Neutrophil (primary cell): Measurements from ENCODE around the gene IL17REL.

Source experiments
- H3K27ac ChIP-seq: fragments of 200-600 bp; sonication (generic); 2 replicates; pipeline ENCODE4 v1.5.1; 2016; ENCODE audit warnings: mild to moderate bottlenecking, moderate library complexity
- H3K27me3 ChIP-seq: fragments of 200-600 bp; sonication (generic); 2 replicates; pipeline ENCODE4 v1.6.0; 2016; ENCODE audit warnings: mild to moderate bottlenecking
- H3K36me3 ChIP-seq: fragments of 200-600 bp; sonication (generic); 2 replicates; pipeline ENCODE4 v1.5.1; 2017
- H3K4me1 ChIP-seq, 2 experiments: fragments of 200-600 bp in 1 of 2; sonication (generic) in 1 of 2; 1 replicate in 1 of 2; 2 replicates in 1 of 2; pipeline versions ENCODE4 v1.5.1 to v1.6.1; 2013 to 2016; ENCODE audit warnings: low read depth in 1 of 2, low read length in 1 of 2, mild to moderate bottlenecking in 1 of 2, moderate library complexity in 1 of 2; ENCODE audit not compliant: control insufficient read depth in 1 of 2, insufficient read depth in 1 of 2
- H3K4me3 ChIP-seq, 2 experiments: fragments of 200-600 bp in 1 of 2; sonication (generic) in 1 of 2; 1 replicate in 1 of 2; 2 replicates in 1 of 2; pipeline ENCODE4 v1.5.1; 2013 to 2016; ENCODE audit warnings: low read depth in 1 of 2, low read length in 1 of 2, mild to moderate bottlenecking in 1 of 2, moderate library complexity in 1 of 2
- H3K9me3 ChIP-seq: fragments of 200-600 bp; sonication (generic); 2 replicates; pipeline ENCODE4 v1.5.1; 2016
- TF ChIP-seq, protein P1 (sequence below): fragments of 200-600 bp; sonication (generic); IDR thresholded peaks from 2 replicates; pipeline ENCODE4 v1.5.1; 2016; ENCODE audit warnings: antibody characterized with exemption

The IL17REL gene

DNA sequence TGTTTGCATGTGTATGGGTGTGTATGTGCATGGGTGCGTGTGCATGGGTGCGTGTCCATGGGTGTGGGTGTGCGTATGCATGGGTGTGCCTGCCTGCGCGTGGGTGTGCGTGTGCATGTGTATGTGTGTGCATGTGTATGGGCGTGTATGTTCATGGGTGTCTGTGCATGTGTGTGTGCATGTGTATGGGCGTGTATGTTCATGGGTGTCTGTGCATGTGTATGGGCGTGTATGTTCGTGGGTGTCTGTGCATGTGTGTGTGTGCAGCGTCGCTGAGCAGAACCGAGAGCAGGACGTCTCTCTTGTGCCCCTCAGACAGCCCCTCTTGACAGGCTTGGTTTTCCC is 13.9 kb downstream of the IL17REL start:
- no peak overlapping the region for H3K4me3 ChIP-seq
- H3K27me3 ChIP-seq: peaks cover 44% of the 10 kb centered on the region
- TF ChIP-seq, protein P1, sequence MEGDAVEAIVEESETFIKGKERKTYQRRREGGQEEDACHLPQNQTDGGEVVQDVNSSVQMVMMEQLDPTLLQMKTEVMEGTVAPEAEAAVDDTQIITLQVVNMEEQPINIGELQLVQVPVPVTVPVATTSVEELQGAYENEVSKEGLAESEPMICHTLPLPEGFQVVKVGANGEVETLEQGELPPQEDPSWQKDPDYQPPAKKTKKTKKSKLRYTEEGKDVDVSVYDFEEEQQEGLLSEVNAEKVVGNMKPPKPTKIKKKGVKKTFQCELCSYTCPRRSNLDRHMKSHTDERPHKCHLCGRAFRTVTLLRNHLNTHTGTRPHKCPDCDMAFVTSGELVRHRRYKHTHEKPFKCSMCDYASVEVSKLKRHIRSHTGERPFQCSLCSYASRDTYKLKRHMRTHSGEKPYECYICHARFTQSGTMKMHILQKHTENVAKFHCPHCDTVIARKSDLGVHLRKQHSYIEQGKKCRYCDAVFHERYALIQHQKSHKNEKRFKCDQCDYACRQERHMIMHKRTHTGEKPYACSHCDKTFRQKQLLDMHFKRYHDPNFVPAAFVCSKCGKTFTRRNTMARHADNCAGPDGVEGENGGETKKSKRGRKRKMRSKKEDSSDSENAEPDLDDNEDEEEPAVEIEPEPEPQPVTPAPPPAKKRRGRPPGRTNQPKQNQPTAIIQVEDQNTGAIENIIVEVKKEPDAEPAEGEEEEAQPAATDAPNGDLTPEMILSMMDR: no peak
- peaks cover 3 to 10% of the 10 kb centered on the region in 2 experiments for H3K4me1 ChIP-seq
- H3K9me3 ChIP-seq: no peaks in the 10 kb centered on the region
- H3K27ac ChIP-seq: no peak overlapping the region
- H3K36me3 ChIP-seq: no peaks in the 10 kb centered on the region

- Histone ChIP-seq H3K27ac (no peak overlapping the region), H3K4me3 (no peak overlapping the region), H3K27me3 (peaks cover 43% of the 10 kb centered on the region), H3K9me3 (no peaks in the 10 kb centered on the region), H3K36me3 (no peaks in the 10 kb centered on the region), H3K4me1 (peaks cover 3 to 10% of the 10 kb centered on the region in 2 experiments)
- TF ChIP-seq, protein P1: no peak
Observed at GRCh38 chr22:49997932-49998717, 14.4 kb downstream of the IL17REL start.

DNA sequence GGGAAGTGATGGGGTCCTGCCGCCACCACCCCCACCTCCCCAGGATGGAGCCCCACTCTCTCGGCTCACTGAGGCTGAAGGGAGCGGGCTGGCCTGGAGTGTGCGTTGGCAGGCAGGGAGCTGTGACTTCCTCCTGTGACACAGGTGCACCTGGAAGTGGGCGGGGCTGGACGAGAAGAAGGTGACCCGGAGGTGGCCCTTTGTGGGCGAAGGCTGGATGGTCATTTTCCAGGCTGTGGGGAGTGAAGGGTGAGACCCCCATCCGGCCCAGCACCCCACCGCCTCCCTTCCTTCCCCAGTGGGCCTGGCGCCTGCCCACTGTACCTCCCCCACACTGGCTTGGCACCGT is 15.3 kb downstream of the IL17REL start:
- H3K4me3 ChIP-seq: no peak overlapping the region

GRCh38 chr22:49996518-49997250 is 15.9 kb downstream of the IL17REL start:
- Histone ChIP-seq H3K4me3 (no peak overlapping the region), H3K4me1 (peaks cover 3 to 10% of the 10 kb centered on the region in 2 experiments), H3K27ac (no peak overlapping the region), H3K36me3 (no peaks in the 10 kb centered on the region), H3K27me3 (peaks cover 35% of the 10 kb centered on the region), H3K9me3 (no peaks in the 10 kb centered on the region)
- TF ChIP-seq, protein P1: no peak

More for the DNA sequence above, 15.3 kb downstream of the IL17REL start:
- Histone ChIP-seq H3K9me3 (no peaks in the 10 kb centered on the region), H3K4me1 (peaks cover 3 to 10% of the 10 kb centered on the region in 2 experiments), H3K27me3 (peaks cover 41% of the 10 kb centered on the region), H3K27ac (no peak overlapping the region), H3K36me3 (no peaks in the 10 kb centered on the region)
- TF ChIP-seq, protein P1: no peak

DNA sequence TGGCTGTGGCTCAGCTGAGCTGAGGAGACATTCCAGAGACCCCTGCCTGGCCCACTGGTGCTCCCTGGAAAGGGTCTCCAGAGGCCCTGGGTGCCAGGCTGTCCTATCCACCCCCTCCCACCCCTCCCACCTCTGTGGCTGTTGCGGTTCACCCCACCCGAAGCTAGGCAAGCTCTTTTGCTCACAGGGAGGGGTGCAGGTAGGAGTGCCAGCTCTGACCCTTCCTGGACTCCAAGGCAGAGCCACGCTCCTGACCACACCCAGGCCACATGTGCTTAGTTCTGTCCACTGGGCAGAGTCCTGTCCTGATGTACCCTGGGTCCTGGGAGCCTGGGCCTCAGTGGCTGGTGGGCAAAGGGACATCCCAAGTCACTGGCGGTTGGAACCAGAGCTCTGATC is 16.4 kb downstream of the IL17REL start:
- Histone ChIP-seq H3K9me3 (no peaks in the 10 kb centered on the region), H3K27me3 (peaks cover 30% of the 10 kb centered on the region), H3K4me1 (peaks cover 3 to 10% of the 10 kb centered on the region in 2 experiments), H3K36me3 (no peaks in the 10 kb centered on the region), H3K4me3 (no peak overlapping the region), H3K27ac (no peak overlapping the region)
- TF ChIP-seq, protein P1: no peak
